Subcutaneous abdominal adipose tissue (tissue), 5 donors: ENCODE measurements around the gene ZNF135.

Experiments
- H3K27ac ChIP-seq: one replicate; pipeline ENCODE4 v1.7.0; 2013; ENCODE audit warnings: low read depth, mild to moderate bottlenecking, inconsistent platforms, low read length, moderate library complexity
- H3K27me3 ChIP-seq, 5 donors: one replicate each; pipeline ENCODE4 v1.7.0; 2013; ENCODE audit warnings: low read length in 5 of 5, inconsistent platforms in 1 of 5; ENCODE audit not compliant: control insufficient read depth in 5 of 5, insufficient read depth in 4 of 5
- H3K36me3 ChIP-seq, 5 donors: one replicate each; pipeline ENCODE4 v1.7.0; 2013; ENCODE audit warnings: low read length in 5 of 5; ENCODE audit not compliant: control insufficient read depth in 5 of 5, insufficient read depth in 5 of 5
- H3K4me1 ChIP-seq, 5 donors: one replicate each; pipeline ENCODE4 v1.7.0; 2013; ENCODE audit warnings: low read length in 5 of 5, mild to moderate bottlenecking in 3 of 5, moderate library complexity in 1 of 5; ENCODE audit not compliant: control insufficient read depth in 5 of 5, insufficient read depth in 5 of 5
- H3K4me3 ChIP-seq, 5 donors: one replicate each; pipeline ENCODE4 v1.7.0; 2013; ENCODE audit warnings: low read length in 5 of 5, low read depth in 1 of 5
- H3K9ac ChIP-seq, 5 donors: one replicate each; pipeline ENCODE4 v1.7.0; 2013; ENCODE audit warnings: low read length in 5 of 5, mild to moderate bottlenecking in 4 of 5, moderate library complexity in 3 of 5
- H3K9me3 ChIP-seq, 5 donors: one replicate each; pipeline ENCODE4 v1.7.0; 2013; ENCODE audit warnings: low read length in 5 of 5; ENCODE audit not compliant: control insufficient read depth in 5 of 5
- donor health status: healthy.
- donor health status: healthy.
- donor health status: healthy.
- donor health status: healthy.
- donor health status: healthy.

The ZNF135 gene

DNA sequence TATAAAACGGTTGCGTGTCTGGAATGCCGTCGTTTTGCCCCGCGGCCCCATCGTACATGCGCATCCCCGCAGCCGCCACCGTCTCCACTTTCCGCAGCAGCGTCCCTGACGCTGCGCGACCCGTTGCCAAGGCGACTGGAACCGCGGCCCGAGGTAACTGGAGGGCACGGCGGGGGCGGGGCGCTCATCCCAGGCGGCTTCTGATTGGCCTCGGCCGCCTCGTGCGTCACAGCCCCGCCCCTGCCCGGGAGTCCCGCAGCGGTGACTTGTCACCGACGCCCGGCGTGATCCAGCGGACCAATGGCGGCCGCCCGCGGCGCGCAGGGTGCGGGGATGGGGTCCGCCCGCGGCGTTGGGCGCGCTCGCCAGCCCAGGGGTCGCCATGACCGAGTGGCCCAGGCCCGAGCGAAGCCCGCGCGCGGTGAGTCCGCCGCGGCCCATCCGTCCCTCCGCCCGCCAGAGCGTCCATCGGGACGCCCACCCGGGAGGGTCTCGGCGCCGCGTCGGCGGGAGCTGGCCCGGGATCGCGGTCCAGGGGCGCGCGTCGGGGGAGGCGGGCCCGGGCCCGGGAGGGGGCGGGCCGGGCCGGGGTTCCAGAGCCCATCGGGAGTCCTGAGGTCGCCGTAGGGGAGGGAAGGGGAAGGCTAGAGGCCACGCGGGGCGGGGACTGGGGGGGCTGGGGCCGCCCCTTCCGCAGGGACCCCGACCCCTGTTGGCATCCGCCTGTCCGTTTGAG lies 25.2 kb upstream of the ZNF135 start, which contains the start of gene ZSCAN1:
Gene ZSCAN1 (plus strand): TSS at position 285 of the 736 bp plus-strand sequence. CDS start 3,812 bp downstream, outside the sequence.
- Histone ChIP-seq H3K4me3 (peak within 1 kb of the TSS; percentile 11 to 48 (median 40)), H3K9ac (no peak within 1 kb of the TSS), H3K27me3 (peaks cover 0 to 19% (median 14%) of the 10 kb centered on the region in 5 donors)

DNA sequence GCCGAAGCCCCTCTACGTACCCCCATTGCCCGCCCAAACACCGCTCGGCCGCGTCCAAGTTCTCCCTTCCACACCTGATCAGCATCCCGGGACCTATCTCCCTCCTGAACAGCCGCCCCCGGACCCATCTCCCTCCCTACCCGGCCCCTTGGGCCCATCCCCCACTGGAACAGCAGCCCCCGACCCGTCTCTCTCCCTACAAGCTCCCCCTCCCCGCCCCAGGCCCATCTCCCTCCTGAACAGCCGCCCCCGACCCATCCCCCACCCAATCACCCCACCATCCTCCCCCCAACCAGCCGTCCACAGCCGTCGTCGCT lies 24.6 kb upstream of the ZNF135 start:
- Histone ChIP-seq H3K4me1 (peaks cover 0 to 3% (median 0%) of the 10 kb centered on the region in 5 donors), H3K27me3 (peaks cover 0 to 19% (median 14%) of the 10 kb centered on the region in 5 donors), H3K4me3 (peak overlapping the region in 3 of 5 donors; percentile 37 to 48 (median 40)), H3K27ac (no peak overlapping the region), H3K36me3 (no peaks in the 10 kb centered on the region), H3K9ac (no peak overlapping the region), H3K9me3 (peaks cover 12 to 55% (median 40%) of the 10 kb centered on the region in 5 donors)

More for the DNA sequence above, 25.2 kb upstream of the ZNF135 start, which contains the start of gene ZSCAN1:
- Histone ChIP-seq H3K36me3 (no peaks in the 10 kb centered on the region), H3K4me1 (peaks cover 0 to 3% (median 0%) of the 10 kb centered on the region in 5 donors), H3K27ac (no peak within 1 kb of the TSS), H3K9me3 (peaks cover 12 to 55% (median 36%) of the 10 kb centered on the region in 5 donors)

DNA sequence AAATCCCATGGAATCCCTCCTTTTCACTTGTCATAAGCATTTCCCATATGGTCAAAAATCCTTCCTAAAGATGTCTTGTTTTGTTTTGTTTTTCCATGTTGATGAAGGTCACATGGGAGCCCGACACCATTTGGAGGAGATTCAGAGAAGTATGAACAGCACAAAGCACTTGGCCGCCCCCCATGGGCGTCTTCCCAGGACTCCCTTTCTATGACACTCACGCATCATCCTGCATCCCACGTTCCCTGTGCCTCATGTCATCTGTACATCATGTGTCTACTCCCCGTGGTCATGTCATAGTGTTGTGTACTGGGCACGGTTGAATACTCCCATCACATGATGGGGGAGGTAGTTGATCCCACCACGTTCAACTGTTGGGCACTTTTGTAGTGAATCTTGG lies 23.2 kb upstream of the ZNF135 start:
- no peaks in the 10 kb centered on the region for H3K36me3 ChIP-seq
- H3K9ac ChIP-seq, result no peak overlapping the region
- no peak overlapping the region for H3K27ac ChIP-seq
- H3K4me3 ChIP-seq, result peak overlapping the region in 1 of 5 donors; percentile 13
- H3K9me3 ChIP-seq, result peaks cover 13 to 60% (median 51%) of the 10 kb centered on the region in 5 donors
- H3K27me3 ChIP-seq, result peaks cover 0 to 19% (median 14%) of the 10 kb centered on the region in 5 donors
- peaks cover 0 to 3% (median 0%) of the 10 kb centered on the region in 5 donors for H3K4me1 ChIP-seq

DNA sequence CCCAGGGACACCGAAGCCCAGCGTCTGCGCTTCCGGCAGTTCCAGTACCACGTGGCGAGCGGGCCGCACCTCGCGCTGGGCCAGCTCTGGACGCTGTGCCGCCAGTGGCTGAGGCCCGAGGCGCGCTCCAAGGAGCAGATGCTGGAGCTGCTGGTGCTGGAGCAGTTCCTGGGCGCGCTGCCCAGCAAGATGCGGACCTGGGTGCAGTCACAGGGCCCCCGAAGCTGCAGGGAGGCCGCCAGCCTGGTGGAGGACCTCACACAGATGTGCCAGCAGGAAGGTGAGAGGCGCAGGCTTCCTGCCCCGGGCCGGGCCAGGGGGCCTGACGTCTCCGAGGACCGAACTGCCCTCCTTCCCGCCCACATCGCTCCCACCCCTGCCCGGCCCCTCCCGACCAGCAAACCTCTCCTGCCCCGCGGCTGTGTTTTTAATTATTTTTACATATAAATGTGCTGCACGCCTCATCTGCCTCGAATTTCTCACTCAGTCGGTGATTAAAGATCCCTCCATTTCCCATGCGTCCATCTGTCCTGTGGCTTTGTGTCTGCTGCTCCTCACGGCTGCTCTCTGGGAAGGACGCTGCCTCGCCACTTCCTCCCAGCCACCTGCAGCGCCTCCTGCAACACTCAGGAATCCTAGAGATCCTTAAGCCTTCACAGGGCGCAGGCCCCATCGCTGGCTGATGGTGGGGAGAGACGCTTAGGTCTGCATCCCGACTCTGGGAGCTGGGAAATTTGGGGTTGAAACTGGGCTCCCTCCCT lies 21.0 kb upstream of the ZNF135 start:
- Histone ChIP-seq H3K27me3 (peaks cover 0 to 19% (median 10%) of the 10 kb centered on the region in 5 donors), H3K4me1 (peaks cover 0 to 3% (median 0%) of the 10 kb centered on the region in 5 donors), H3K9ac (no peak overlapping the region), H3K27ac (no peak overlapping the region), H3K9me3 (peaks cover 19 to 76% (median 67%) of the 10 kb centered on the region in 5 donors), H3K4me3 (no peak overlapping the region), H3K36me3 (no peaks in the 10 kb centered on the region)

DNA sequence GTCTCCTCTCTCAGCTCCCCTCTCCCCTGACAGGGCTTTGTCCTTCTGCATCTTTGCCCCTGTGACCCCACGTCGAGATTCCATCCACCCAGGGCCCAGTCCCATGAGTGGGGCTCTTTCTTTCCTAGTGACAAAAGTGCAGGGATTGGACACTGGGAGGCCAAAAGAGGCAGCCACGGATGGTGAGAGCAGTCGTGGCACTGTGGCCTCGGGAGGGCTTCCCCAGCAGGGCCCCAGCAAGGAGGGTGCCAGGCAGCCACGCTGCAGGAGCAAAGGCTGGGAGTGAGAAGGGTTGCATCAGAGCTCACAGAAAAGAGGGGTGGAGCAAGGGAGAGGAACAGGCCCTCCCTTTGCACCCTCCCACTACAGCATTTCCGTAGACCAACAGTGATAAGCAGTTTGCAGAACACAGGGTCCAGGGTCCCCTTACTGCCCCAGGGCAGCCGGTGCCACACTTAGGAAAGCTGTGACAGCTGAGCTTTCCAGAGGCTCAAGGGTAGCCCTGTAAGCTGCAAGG lies 20.3 kb upstream of the ZNF135 start:
- Histone ChIP-seq H3K9me3 (peaks cover 22 to 75% (median 68%) of the 10 kb centered on the region in 5 donors), H3K4me1 (no peaks in the 10 kb centered on the region), H3K27ac (no peak overlapping the region), H3K27me3 (peaks cover 0 to 14% (median 10%) of the 10 kb centered on the region in 5 donors), H3K9ac (no peak overlapping the region), H3K4me3 (peak overlapping the region in 2 of 5 donors; percentile 4 to 12), H3K36me3 (no peaks in the 10 kb centered on the region)

DNA sequence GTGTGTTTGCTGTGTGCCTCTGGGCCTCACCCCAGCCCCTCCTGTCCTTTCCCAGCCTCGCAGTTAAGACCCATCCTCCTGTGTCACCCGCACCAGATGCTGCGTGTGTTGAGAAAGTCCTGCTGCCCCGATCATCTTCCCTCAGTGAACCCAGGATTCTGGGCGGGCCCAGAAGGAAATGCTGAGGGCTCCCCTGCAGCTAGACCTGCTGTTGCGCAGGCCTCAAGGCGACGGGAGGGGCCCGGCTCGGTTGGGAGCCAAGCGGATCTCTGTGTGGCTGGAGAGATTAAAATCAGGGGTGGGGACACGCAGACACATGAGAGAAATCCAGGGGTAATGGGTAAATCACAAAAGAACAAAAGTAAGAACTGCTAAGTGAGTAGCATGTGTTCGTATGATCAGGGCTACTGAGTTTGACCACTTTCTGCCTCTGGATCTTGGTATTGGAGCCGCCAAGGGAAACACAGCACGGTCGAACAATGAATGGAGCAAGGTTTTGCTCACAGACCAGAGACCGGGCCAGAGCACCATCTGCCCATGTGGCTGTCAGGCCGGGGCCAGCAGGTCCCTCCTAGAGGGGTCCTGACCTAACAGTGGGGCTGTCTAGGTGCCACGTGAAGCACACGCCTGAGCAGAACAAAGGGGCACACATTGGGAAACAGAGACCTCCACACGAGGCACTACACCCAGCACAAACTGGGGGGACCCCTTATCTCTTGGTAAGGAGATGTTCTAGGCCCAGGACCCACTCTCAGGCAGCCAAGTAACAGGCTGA lies 18.1 kb upstream of the ZNF135 start:
- H3K27me3 ChIP-seq, result peaks cover 0 to 6% (median 4%) of the 10 kb centered on the region in 5 donors
- no peak overlapping the region for H3K27ac ChIP-seq
- no peak overlapping the region for H3K9ac ChIP-seq
- H3K4me1 ChIP-seq, result no peaks in the 10 kb centered on the region
- peaks cover 15 to 84% (median 73%) of the 10 kb centered on the region in 5 donors for H3K9me3 ChIP-seq
- H3K36me3 ChIP-seq, result no peaks in the 10 kb centered on the region
- peak overlapping the region in 3 of 5 donors; percentile 29 to 42 (median 31) for H3K4me3 ChIP-seq

DNA sequence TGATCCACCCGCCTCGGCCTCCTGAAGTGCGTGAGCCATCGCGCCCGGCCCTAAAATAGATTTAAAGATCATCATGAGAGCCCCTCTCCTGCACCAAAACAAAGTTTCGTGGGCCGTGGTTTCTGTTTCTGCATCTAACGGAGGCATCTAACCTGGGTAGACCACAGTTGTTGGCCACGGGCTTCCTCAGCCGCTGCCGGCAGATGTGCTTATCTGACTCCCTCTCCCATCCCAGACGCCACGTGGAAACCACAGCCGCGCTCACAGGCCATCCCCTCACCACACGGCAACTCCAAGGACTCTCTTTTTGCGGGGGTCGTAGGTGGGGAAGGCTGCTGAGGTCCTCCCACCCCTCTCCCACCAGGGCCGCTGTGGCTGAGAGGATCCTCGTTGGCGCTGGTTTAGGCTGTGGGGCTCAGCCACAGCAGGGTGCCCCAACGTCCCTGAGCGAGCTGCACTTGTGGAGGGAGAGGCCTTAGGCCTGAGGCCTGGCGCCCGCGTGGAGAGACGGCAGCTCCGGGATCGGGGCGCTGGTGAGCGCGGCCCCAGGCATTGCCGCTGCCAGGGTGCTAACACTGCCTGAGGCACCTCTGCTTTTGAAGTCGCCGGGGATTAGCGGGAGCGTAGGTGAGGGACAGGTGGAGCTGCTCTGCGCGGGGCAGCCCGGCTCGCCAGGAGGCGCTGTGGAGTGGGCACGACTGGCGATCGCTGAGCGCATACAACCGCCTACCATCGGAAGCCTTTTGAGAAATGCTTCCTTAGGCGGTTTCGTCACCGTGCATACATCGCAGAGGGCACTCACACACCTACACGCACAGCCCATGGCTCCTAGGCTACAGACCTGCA lies 16.4 kb upstream of the ZNF135 start:
- Histone ChIP-seq H3K4me3 (peak overlapping the region in 4 of 5 donors; percentile 1 to 44 (median 24)), H3K9ac (no peak overlapping the region), H3K27ac (no peak overlapping the region), H3K27me3 (peaks cover 0 to 6% (median 3%) of the 10 kb centered on the region in 5 donors), H3K9me3 (peaks cover 16 to 93% (median 83%) of the 10 kb centered on the region in 5 donors), H3K36me3 (no peaks in the 10 kb centered on the region), H3K4me1 (no peaks in the 10 kb centered on the region)

DNA sequence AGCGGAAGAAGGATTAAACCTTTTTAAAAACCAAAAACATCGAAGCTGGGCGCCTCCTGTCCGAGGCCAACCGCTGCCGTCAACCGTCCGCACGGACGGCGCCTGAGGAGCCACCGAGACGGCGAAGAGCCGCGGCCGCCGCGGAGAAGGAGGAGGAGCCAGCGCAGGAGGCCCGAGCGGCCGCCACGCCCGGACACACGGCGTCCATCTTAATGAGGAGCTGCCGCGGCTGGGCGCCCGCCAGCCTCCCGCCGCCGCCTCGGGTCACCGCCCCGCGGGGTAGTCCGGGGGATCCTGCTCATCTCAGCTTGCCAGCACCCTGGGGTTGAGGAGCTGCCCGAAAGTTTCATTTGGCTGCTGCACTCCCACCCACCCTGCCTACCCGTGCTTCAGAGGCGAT lies 14.7 kb upstream of the ZNF135 start:
- Histone ChIP-seq H3K9me3 (peaks cover 16 to 93% (median 81%) of the 10 kb centered on the region in 5 donors), H3K4me1 (no peaks in the 10 kb centered on the region), H3K27me3 (no peaks in the 10 kb centered on the region), H3K36me3 (no peaks in the 10 kb centered on the region), H3K9ac (no peak overlapping the region), H3K27ac (no peak overlapping the region), H3K4me3 (peak overlapping the region in 1 of 5 donors; percentile 31)

DNA sequence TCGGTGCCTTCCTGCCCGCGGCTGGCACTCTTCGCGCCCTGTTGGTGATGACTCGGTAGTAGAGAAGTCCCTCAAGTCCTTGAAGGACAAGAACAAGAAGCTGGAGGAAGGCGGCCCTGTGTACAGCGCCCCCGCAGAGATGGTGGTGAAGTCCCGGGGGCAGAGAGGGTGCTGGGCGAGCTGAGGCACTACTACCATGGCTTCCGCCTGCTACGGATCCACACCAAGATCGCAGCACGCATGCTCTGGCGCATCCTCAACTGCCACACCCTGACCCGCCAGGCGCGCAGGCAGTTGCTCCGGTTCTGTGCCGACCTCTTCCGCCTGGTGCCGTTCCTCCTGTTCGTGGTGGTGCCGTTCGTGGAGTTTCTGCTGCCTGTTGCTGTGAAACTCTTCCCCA lies 14.2 kb upstream of the ZNF135 start:
- Histone ChIP-seq H3K36me3 (no peaks in the 10 kb centered on the region), H3K4me3 (peak overlapping the region in 3 of 5 donors; percentile 5 to 50 (median 49)), H3K27ac (no peak overlapping the region), H3K9me3 (peaks cover 21 to 94% (median 83%) of the 10 kb centered on the region in 5 donors), H3K27me3 (no peaks in the 10 kb centered on the region), H3K9ac (no peak overlapping the region), H3K4me1 (no peaks in the 10 kb centered on the region)
